Neuronal stem cell (in vitro differentiated cells): ENCODE measurements around the gene KCNG4.

ENCODE experiments used
- DNase-seq: peaks from one replicate; pipeline ENCODE4 v3.0.0-alpha.2; 2013; ENCODE audit warnings: low spot score
- H2AFZ ChIP-seq: one replicate; pipeline ENCODE4 v1.6.1; 2013; ENCODE audit warnings: mild to moderate bottlenecking, low read length, inconsistent platforms
- H2AK5ac ChIP-seq: 2 replicates; pipeline ENCODE4 v1.6.1; 2013; ENCODE audit warnings: low read depth, mild to moderate bottlenecking, inconsistent platforms, low read length, moderate library complexity, mixed read lengths
- H2BK120ac ChIP-seq: 2 replicates; pipeline ENCODE4 v1.6.1; 2013; ENCODE audit warnings: low read depth, mild to moderate bottlenecking, inconsistent platforms, low read length, moderate library complexity, mixed read lengths
- H2BK12ac ChIP-seq: one replicate; pipeline ENCODE4 v1.6.1; 2013; ENCODE audit warnings: low read length, inconsistent platforms
- H2BK15ac ChIP-seq: 2 replicates; pipeline ENCODE4 v1.6.1; 2013; ENCODE audit warnings: mild to moderate bottlenecking, low read length, inconsistent platforms, mixed read lengths
- H2BK5ac ChIP-seq: one replicate; pipeline ENCODE4 v1.6.1; 2013; ENCODE audit warnings: inconsistent platforms, mild to moderate bottlenecking, low read length, moderate library complexity
- H3K14ac ChIP-seq: one replicate; pipeline ENCODE4 v1.6.1; 2013; ENCODE audit warnings: low read length, inconsistent platforms
- H3K18ac ChIP-seq: 2 replicates; pipeline ENCODE4 v1.6.1; 2013; ENCODE audit warnings: low read length, inconsistent platforms
- H3K23ac ChIP-seq: 2 replicates; pipeline ENCODE4 v1.6.1; 2013; ENCODE audit warnings: low read depth, mild to moderate bottlenecking, mixed read lengths, low read length, inconsistent platforms; ENCODE audit not compliant: poor library complexity
- H3K27ac ChIP-seq: replicated peaks from 3 replicates; pipeline ENCODE4 v1.5.1; 2013; ENCODE audit warnings: low read length, inconsistent platforms
- H3K27me3 ChIP-seq, 3 experiments: 2 replicates each; pipeline ENCODE4 v1.6.1; 2013; ENCODE audit warnings: low read length in 3 of 3, mild to moderate bottlenecking in 2 of 3, inconsistent platforms in 1 of 3, low read depth in 1 of 3, mixed read lengths in 1 of 3, moderate library complexity in 1 of 3; ENCODE audit not compliant: control insufficient read depth in 3 of 3, insufficient read depth in 3 of 3
- H3K36me3 ChIP-seq, 2 donors: replicated peaks in 1 of 2; 2 replicates each; pipeline ENCODE4 v1.6.1; 2013; ENCODE audit warnings: low read length in 2 of 2; ENCODE audit not compliant: control insufficient read depth in 2 of 2, insufficient read depth in 2 of 2
- H3K4ac ChIP-seq: 2 replicates; pipeline ENCODE4 v1.6.1; 2013; ENCODE audit warnings: inconsistent platforms, mild to moderate bottlenecking, low read length, moderate library complexity
- H3K4me1 ChIP-seq, 2 donors: 1 replicate in 1 of 2; 2 replicates in 1 of 2; pipeline ENCODE4 v1.6.1; 2013; ENCODE audit warnings: low read length in 2 of 2, low read depth in 1 of 2; ENCODE audit not compliant: control insufficient read depth in 2 of 2, insufficient read depth in 1 of 2
- H3K4me2 ChIP-seq: one replicate; pipeline ENCODE4 v1.6.1; 2013; ENCODE audit warnings: mild to moderate bottlenecking, low read length, inconsistent platforms; ENCODE audit not compliant: insufficient read depth, poor library complexity, severe bottlenecking
- H3K4me3 ChIP-seq, 2 donors: 2 replicates each; pipeline ENCODE4 v1.5.1; 2013; ENCODE audit warnings: low read length in 2 of 2, mild to moderate bottlenecking in 2 of 2, inconsistent platforms in 1 of 2, moderate library complexity in 1 of 2
- H3K79me1 ChIP-seq: one replicate; pipeline ENCODE4 v1.6.1; 2013; ENCODE audit warnings: low read depth, mild to moderate bottlenecking, inconsistent platforms, low read length, moderate library complexity
- H3K9ac ChIP-seq: one replicate; pipeline ENCODE4 v1.6.1; 2013; ENCODE audit warnings: mild to moderate bottlenecking, low read depth, low read length, inconsistent platforms; ENCODE audit not compliant: poor library complexity
- H3K9me3 ChIP-seq, 2 donors: replicated peaks in 1 of 2; 2 replicates each; pipeline versions ENCODE3 to v1.6.1; 2013; ENCODE audit warnings: low read length in 2 of 2, mild to moderate bottlenecking in 2 of 2, inconsistent platforms in 1 of 2, low read depth in 1 of 2, mixed read lengths in 1 of 2, moderate library complexity in 1 of 2; ENCODE audit not compliant: control insufficient read depth in 2 of 2, insufficient read depth in 1 of 2
- H4K8ac ChIP-seq: one replicate; pipeline ENCODE4 v1.6.1; 2013; ENCODE audit warnings: low read depth, mild to moderate bottlenecking, inconsistent platforms, low read length, moderate library complexity
- H4K91ac ChIP-seq: one replicate; pipeline ENCODE4 v1.6.1; 2013; ENCODE audit warnings: low read length, low read depth, mild to moderate bottlenecking, inconsistent platforms; ENCODE audit not compliant: poor library complexity
- WGBS, 2 donors: extraction: QIAGEN DNeasy Blood & Tissue Kit; methylation state at CpG; one replicate each; pipeline ENCODE4 v1.1.7; 2013; ENCODE audit warnings: missing lambda C conversion rate in 2 of 2, mixed read lengths in 1 of 2; ENCODE audit not compliant: insufficient read length in 2 of 2, insufficient replicate concordance in 1 of 2; ENCODE audit errors: extremely low coverage in 2 of 2; 5-methylcytosine and 5-hydroxymethylcytosine counted together

Gene KCNG4

GRCh38 chr16:84260766-84261554 lies 21.1 kb upstream of the KCNG4 start:
- H3K23ac ChIP-seq = no peak overlapping the region
- no peak overlapping the region for H2BK15ac ChIP-seq
- no peak overlapping the region for H3K4me2 ChIP-seq
- H4K8ac ChIP-seq = no peak overlapping the region
- DNase-seq = no peak
- no peaks in the 10 kb centered on the region for H3K79me1 ChIP-seq
- H2BK5ac ChIP-seq = no peak overlapping the region
- no peak overlapping the region for H3K9ac ChIP-seq
- peak overlapping the region; percentile 32 for H3K18ac ChIP-seq
- H2AFZ ChIP-seq = no peak overlapping the region
- H3K27ac ChIP-seq = no peak overlapping the region
- peaks cover 0 to 8% (median 0%) of the 10 kb centered on the region in 3 experiments for H3K27me3 ChIP-seq
- no peaks in the 10 kb centered on the region for H3K9me3 ChIP-seq
- no CpG with 5 or more reads among the region's 23 CpGs for WGBS, 2 donors
- H3K4me3 ChIP-seq = no peak overlapping the region
- peak overlapping the region; percentile 95 for H3K14ac ChIP-seq
- no peak overlapping the region for H2AK5ac ChIP-seq
- peak overlapping the region; percentile 85 for H2BK12ac ChIP-seq
- no peaks in the 10 kb centered on the region for H3K36me3 ChIP-seq
- no peak overlapping the region for H2BK120ac ChIP-seq
- H3K4ac ChIP-seq = no peak overlapping the region
- no peak overlapping the region for H4K91ac ChIP-seq
- no peaks in the 10 kb centered on the region for H3K4me1 ChIP-seq

- H2AFZ ChIP-seq = no peak overlapping the region
- no peak for DNase-seq
- H3K4ac ChIP-seq = no peak overlapping the region
- H3K79me1 ChIP-seq = no peaks in the 10 kb centered on the region
- no peaks in the 10 kb centered on the region for H3K36me3 ChIP-seq
- no CpG with 5 or more reads among the region's 3 CpGs for WGBS, 2 donors
- no peak overlapping the region for H3K14ac ChIP-seq
- H4K91ac ChIP-seq = no peak overlapping the region
- H3K4me2 ChIP-seq = no peak overlapping the region
- H3K27me3 ChIP-seq = peaks cover 0 to 8% (median 0%) of the 10 kb centered on the region in 3 experiments
- no peak overlapping the region for H3K18ac ChIP-seq
- H2BK12ac ChIP-seq = no peak overlapping the region
- no peak overlapping the region for H3K9ac ChIP-seq
- no peaks in the 10 kb centered on the region for H3K9me3 ChIP-seq
- H2BK15ac ChIP-seq = no peak overlapping the region
- H3K4me1 ChIP-seq = no peaks in the 10 kb centered on the region
- H2BK120ac ChIP-seq = no peak overlapping the region
- H3K4me3 ChIP-seq = no peak overlapping the region
- H4K8ac ChIP-seq = no peak overlapping the region
- H3K27ac ChIP-seq = no peak overlapping the region
- H2BK5ac ChIP-seq = no peak overlapping the region
- H3K23ac ChIP-seq = no peak overlapping the region
- H2AK5ac ChIP-seq = no peak overlapping the region
Observed at GRCh38 chr16:84259691-84260090, 19.9 kb upstream of the KCNG4 start.

- Histone ChIP-seq H4K8ac (no peak overlapping the region), H3K79me1 (no peaks in the 10 kb centered on the region)
Observed at GRCh38 chr16:84258266-84258665, 18.5 kb upstream of the KCNG4 start.

GRCh38 chr16:84255050-84255810 lies 15.4 kb upstream of the KCNG4 start:
- Histone ChIP-seq H3K4me2 (no peak overlapping the region), H2BK120ac (no peak overlapping the region), H3K36me3 (no peaks in the 10 kb centered on the region), H2AK5ac (no peak overlapping the region), H3K27ac (no peak overlapping the region), H3K27me3 (peaks cover 0 to 12% (median 0%) of the 10 kb centered on the region in 3 experiments), H2BK5ac (no peak overlapping the region), H2AFZ (no peak overlapping the region), H3K23ac (no peak overlapping the region), H3K4ac (no peak overlapping the region), H4K91ac (no peak overlapping the region), H2BK12ac (no peak overlapping the region), H3K18ac (no peak overlapping the region), H3K9ac (no peak overlapping the region), H3K79me1 (no peaks in the 10 kb centered on the region), H3K14ac (no peak overlapping the region), H3K4me1 (peaks cover 7 to 8% of the 10 kb centered on the region in 2 donors), H2BK15ac (no peak overlapping the region), H4K8ac (no peak overlapping the region), H3K9me3 (no peaks in the 10 kb centered on the region), H3K4me3 (no peak overlapping the region)
- WGBS, 2 donors = no CpG with 5 or more reads among the region's 4 CpGs
- no peak for DNase-seq

More at GRCh38 chr16:84258266-84258665, 18.5 kb upstream of the KCNG4 start:
- Histone ChIP-seq H3K9me3 (no peaks in the 10 kb centered on the region), H3K9ac (no peak overlapping the region), H3K27me3 (peaks cover 0 to 8% (median 0%) of the 10 kb centered on the region in 3 experiments), H3K4me3 (no peak overlapping the region), H3K4me1 (peaks cover 0 to 7% of the 10 kb centered on the region in 2 donors), H2BK5ac (no peak overlapping the region), H3K23ac (no peak overlapping the region), H4K91ac (no peak overlapping the region), H2BK12ac (no peak overlapping the region), H3K18ac (no peak overlapping the region), H2BK15ac (no peak overlapping the region), H3K14ac (no peak overlapping the region), H2BK120ac (no peak overlapping the region), H2AK5ac (no peak overlapping the region), H3K27ac (no peak overlapping the region), H3K4ac (no peak overlapping the region), H2AFZ (no peak overlapping the region), H3K36me3 (no peaks in the 10 kb centered on the region), H3K4me2 (no peak overlapping the region)
- WGBS, 2 donors = no CpG with 5 or more reads among the region's 11 CpGs
- no peak for DNase-seq
